AG09309 (cell line): ENCODE results near the gene ARF5.
A peak's percentile ranks its signal among the peaks of the same experiment; 100 is the strongest.

Experiments
- DNase-seq: peaks from one replicate; pipeline ENCODE4 v3.0.0-alpha.2; 2010; ENCODE audit warnings: low read depth
- H3K4me3 ChIP-seq: 2 replicates; pipeline ENCODE4 v1.5.1; 2011; ENCODE audit warnings: mild to moderate bottlenecking, low read depth, low read length, moderate library complexity; ENCODE audit not compliant: control insufficient read depth
- TF ChIP-seq, protein P1 (sequence below): IDR thresholded peaks from 2 replicates; pipeline ENCODE4 v1.5.1; 2011; ENCODE audit warnings: mild to moderate bottlenecking, low read depth, low read length, inconsistent platforms; ENCODE audit not compliant: insufficient read depth, control insufficient read depth; ENCODE audit errors: missing control alignments

ARF5 gene

DNA sequence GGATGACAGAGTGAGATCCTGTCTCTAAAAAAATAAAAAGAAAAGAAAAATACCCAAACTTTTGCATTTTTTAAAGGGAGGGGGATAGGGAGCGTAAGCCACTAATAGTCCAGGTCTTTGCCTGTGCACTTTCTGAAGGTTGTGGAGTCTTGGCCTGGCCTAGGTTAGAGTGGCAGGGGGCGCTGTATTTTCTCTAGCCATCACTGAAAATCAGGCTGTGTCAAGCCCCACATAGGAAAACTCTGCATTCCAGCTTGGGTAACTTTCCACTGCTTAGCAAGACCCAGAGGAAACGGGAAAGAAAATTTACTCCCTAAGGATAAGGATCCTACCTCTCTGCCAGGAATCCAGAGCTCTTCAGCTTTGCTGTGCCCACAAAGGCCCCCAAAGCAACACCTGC is 40.2 kb downstream of the ARF5 start:
- no peak overlapping the region for H3K4me3 ChIP-seq
- DNase-seq = no peak
- TF ChIP-seq, protein P1, sequence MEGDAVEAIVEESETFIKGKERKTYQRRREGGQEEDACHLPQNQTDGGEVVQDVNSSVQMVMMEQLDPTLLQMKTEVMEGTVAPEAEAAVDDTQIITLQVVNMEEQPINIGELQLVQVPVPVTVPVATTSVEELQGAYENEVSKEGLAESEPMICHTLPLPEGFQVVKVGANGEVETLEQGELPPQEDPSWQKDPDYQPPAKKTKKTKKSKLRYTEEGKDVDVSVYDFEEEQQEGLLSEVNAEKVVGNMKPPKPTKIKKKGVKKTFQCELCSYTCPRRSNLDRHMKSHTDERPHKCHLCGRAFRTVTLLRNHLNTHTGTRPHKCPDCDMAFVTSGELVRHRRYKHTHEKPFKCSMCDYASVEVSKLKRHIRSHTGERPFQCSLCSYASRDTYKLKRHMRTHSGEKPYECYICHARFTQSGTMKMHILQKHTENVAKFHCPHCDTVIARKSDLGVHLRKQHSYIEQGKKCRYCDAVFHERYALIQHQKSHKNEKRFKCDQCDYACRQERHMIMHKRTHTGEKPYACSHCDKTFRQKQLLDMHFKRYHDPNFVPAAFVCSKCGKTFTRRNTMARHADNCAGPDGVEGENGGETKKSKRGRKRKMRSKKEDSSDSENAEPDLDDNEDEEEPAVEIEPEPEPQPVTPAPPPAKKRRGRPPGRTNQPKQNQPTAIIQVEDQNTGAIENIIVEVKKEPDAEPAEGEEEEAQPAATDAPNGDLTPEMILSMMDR = no peak

DNA sequence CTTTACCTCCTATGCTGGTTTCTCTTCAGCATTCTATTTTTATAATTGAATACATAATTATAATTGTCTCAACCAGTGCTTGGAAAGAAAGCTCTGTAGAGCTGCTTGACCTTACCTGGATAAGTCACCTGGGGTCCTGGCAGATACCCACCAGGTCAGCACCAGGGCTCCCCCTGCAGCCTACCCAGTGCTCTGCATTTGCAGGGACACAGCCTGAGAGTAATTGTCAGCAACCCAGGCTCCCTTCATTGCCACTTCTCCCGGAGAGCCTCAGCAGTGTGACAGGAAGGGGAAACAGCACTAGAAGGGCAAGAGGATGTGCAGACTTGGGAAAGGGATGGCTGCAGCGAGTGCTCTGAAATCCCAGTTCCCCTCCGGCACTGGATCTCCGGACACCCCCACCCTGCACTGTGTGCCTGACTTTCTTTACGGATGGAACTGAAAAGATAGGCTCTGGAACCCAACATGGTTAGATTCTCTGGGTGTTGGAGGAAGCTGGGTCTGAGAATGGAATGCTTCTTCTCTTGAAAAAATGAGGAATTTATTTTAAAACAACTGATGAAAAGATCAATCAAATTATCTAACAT is 41.1 kb downstream of the ARF5 start:
- H3K4me3 ChIP-seq = no peak overlapping the region
- TF ChIP-seq, protein P1 = peak; percentile 28
- no peak for DNase-seq

DNA sequence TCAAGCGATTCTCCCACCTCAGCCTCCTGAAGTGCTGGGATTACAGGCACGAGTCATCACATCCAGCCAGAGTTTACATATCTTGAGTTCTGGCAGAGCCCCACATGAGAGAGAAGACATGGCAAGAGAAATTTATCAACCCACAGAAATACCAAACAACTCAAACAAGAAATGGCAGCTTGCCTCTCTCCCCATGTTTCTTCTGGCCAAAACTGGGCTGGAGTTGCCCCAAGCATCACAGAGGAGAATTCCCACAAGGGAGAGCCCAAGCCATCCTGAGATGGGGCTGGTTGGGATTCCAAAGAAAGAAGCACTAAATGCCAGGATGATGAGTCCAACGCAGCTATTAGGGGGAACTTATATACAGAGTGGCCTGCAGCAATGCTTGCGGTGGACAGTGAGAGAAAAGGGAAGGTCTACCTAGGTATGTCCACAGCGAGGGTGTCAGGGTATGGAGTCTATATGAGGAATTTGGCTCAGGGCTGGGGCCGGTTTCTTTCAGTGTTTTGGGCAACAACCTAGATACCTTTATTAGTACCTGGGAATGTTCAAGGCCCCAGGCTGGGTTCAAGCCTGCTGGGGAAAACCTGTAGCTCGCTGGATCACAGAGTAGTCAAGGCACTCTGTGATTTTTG is 44.2 kb downstream of the ARF5 start:
- peak; percentile 53 for DNase-seq
- TF ChIP-seq, protein P1 = no peak
- no peak overlapping the region for H3K4me3 ChIP-seq

DNA sequence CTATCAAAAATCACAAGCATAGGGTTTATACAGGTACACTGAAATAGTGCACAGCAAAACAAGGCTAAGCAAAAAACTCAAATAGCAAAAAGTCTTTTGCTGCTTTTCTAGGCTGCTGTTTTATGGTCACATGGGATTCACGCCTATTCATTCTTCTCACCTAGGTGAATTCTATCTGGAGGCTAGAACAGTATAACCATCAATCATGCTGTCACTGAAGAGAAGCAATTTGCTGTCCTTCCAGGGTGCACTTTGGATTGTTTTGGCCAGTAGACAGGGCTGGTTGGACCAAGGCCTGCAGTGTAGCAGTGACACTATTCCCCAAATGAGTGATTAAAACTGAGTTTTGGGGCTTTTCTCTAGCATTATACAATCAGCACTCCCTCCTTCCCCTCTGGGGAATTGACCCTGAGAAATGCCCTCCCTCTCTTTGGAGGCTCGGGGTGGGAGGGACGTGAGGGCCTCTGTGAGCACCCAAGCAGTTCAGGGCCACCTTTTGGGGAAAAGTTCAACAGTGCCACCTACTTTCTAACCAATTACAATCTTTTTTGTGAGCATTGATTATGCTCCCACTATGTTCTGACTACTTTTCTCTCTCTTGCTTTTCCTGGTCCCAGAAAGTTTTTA is 47.6 kb downstream of the ARF5 start:
- TF ChIP-seq, protein P1 = no peak
- no peak overlapping the region for H3K4me3 ChIP-seq
- DNase-seq = no peak

DNA sequence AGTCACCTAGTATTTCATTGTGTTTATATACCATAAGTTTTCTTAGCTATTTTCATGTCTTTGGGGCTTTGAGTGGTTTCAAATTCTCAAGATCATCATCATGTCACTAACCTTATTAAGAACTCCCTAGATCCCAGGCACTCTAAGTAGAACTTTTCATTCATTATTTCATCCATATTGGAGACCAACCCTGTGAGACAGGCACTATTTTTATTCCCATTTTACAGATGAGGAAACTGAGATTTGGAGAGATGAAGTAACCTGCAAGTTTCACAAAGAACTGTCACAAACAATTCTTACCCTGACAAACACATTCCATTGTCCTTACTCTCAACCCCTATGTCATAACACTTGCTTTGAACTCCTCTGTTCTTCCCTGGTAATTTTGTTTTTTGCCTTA is 50.0 kb downstream of the ARF5 start:
- DNase-seq = no peak
- no peak overlapping the region for H3K4me3 ChIP-seq
- TF ChIP-seq, protein P1 = no peak
